HG03175 (cell line): ENCODE measurements around the gene CLEC4M.
"Not testable (repeated sequence)": the region's sequence is repeated elsewhere in the genome, so short reads cannot be mapped to it uniquely, and the experiment has no call there.

Experiments used
- ATAC-seq: cut with Tn5 transposase; IDR thresholded peaks from one replicate; pipeline ENCODE4 v1.9.1; 2021; ENCODE audit warnings: mild to moderate bottlenecking, moderate library complexity; ENCODE audit not compliant: unreplicated experiment

Gene CLEC4M

GRCh38 chr19:7772752-7773291 is 9.8 kb downstream of the CLEC4M start:
- peak; percentile 73 for ATAC-seq

GRCh38 chr19:7773841-7774240 is 10.8 kb downstream of the CLEC4M start:
- no peak for ATAC-seq

GRCh38 chr19:7775761-7776160 is 12.7 kb downstream of the CLEC4M start:
- ATAC-seq = no peak

GRCh38 chr19:7778081-7778480 is 15.0 kb downstream of the CLEC4M start:
- ATAC-seq = no peak

GRCh38 chr19:7779631-7780486 is 16.8 kb downstream of the CLEC4M start:
- no peak for ATAC-seq

GRCh38 chr19:7781157-7781556 is 18.1 kb downstream of the CLEC4M start:
- ATAC-seq = no peak

- ATAC-seq = no peak
Observed at GRCh38 chr19:7783991-7784423, 21.0 kb downstream of the CLEC4M start.

- no peak for ATAC-seq
Observed at GRCh38 chr19:7784856-7785255, 21.8 kb downstream of the CLEC4M start.

- ATAC-seq = no peak
Observed at GRCh38 chr19:7787141-7787540, 24.1 kb downstream of the CLEC4M start.

GRCh38 chr19:7787602-7788177 is 24.6 kb downstream of the CLEC4M start:
- ATAC-seq = no peak

- no peak for ATAC-seq
Observed at GRCh38 chr19:7788178-7788932, 25.3 kb downstream of the CLEC4M start.

- no peak for ATAC-seq
Observed at GRCh38 chr19:7788933-7789323, 25.9 kb downstream of the CLEC4M start.

- no peak for ATAC-seq
Observed at GRCh38 chr19:7789447-7789846, 26.4 kb downstream of the CLEC4M start.

- no peak for ATAC-seq
Observed at GRCh38 chr19:7790416-7790815, 27.4 kb downstream of the CLEC4M start.

- ATAC-seq = no peak
Observed at GRCh38 chr19:7792281-7792680, 29.2 kb downstream of the CLEC4M start.

- not testable (repeated sequence) for ATAC-seq
Observed at GRCh38 chr19:7792701-7793100, 29.7 kb downstream of the CLEC4M start.

- ATAC-seq = no peak
Observed at GRCh38 chr19:7793493-7793892, 30.4 kb downstream of the CLEC4M start.

- ATAC-seq = no peak
Observed at GRCh38 chr19:7795555-7796161, 32.6 kb downstream of the CLEC4M start.

- ATAC-seq = no peak
Observed at GRCh38 chr19:7799640-7800355, 36.8 kb downstream of the CLEC4M start.

GRCh38 chr19:7801020-7801570 is 38.1 kb downstream of the CLEC4M start:
- ATAC-seq = no peak
